ENCODE measurements around the gene UAP1L1.

UAP1L1 gene

GRCh38 chr9:137097761-137098462, 20.6 kb downstream of the UAP1L1 start:
- H3K4me3 ChIP-seq (ENCODE audit: low read depth, low read length): no peak overlapping the region
- no peak for TF ChIP-seq CTCF (IDR thresholded peaks at IDR 0.05; ENCODE audit: low read depth, low read length)

DNA sequence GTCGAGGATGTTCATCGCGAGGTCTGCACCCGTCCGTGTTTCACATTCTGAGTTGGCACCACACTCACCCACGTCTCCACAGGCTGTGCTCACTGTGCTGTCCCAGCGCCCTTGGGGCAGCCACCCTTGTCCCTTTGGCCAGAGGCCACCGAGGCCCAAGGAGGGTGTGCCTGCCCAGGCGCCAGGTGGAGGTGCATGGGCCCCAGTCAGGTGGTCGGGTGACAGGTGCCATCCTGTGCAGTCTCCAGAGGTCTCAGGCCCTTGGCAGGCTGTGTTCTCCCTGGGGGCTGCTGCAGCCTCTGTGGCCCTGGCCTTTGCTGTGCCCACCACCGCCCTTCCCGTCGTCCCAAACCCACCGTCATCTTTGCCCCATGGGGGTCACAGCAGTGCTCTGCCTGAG, 21.9 kb downstream of the UAP1L1 start:
- TF ChIP-seq CTCF (IDR thresholded peaks at IDR 0.05; ENCODE audit: low read depth, low read length): no peak
- no peak overlapping the region for H3K4me3 ChIP-seq (ENCODE audit: low read depth, low read length)

DNA sequence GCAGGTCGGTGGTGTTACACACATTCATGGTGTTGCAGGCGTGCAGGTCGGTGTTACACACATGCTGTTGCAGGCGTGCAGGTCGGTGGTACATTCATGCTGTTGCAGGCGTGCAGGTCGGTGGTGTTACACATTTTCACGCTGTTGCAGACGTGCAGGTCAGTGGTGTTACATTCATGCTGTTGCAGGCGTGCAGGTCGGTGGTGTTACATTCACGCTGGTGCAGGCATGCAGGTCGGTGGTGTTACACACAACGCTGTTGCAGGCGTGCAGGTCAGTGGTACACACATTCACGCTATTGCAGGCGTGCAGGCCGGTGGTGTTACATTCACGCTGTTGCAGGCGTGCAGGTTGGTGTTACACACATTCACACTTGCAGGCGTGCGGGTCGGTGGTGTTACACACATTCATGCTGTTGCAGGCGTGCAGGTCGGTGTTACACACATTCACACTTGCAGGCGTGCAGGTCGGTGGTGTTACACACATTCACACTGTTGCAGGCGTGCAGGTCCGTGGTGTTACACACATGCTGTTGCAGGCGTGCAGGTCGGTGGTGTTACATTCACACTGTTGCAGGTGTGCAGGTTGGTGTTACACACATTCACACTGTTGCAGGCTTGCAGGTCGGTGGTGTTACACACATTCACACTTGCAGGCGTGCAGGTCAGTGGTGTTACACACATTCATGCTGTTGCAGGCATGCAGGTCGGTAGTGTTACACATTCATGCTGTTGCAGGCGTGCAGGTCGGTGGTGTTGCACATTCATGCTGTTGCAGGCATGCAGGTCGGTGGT, 26.1 kb downstream of the UAP1L1 start:
- no peak for TF ChIP-seq CTCF (IDR thresholded peaks at IDR 0.05; ENCODE audit: low read depth, low read length)
- H3K4me3 ChIP-seq (ENCODE audit: low read depth, low read length): no peak overlapping the region

GRCh38 chr9:137105814-137106661, 28.7 kb downstream of the UAP1L1 start:
- TF ChIP-seq CTCF (IDR thresholded peaks at IDR 0.05; ENCODE audit: low read depth, low read length): no peak
- no peak overlapping the region for H3K4me3 ChIP-seq (ENCODE audit: low read depth, low read length)

GRCh38 chr9:137106662-137107250, 29.4 kb downstream of the UAP1L1 start:
- no peak for TF ChIP-seq CTCF (IDR thresholded peaks at IDR 0.05; ENCODE audit: low read depth, low read length)
- no peak overlapping the region for H3K4me3 ChIP-seq (ENCODE audit: low read depth, low read length)

DNA sequence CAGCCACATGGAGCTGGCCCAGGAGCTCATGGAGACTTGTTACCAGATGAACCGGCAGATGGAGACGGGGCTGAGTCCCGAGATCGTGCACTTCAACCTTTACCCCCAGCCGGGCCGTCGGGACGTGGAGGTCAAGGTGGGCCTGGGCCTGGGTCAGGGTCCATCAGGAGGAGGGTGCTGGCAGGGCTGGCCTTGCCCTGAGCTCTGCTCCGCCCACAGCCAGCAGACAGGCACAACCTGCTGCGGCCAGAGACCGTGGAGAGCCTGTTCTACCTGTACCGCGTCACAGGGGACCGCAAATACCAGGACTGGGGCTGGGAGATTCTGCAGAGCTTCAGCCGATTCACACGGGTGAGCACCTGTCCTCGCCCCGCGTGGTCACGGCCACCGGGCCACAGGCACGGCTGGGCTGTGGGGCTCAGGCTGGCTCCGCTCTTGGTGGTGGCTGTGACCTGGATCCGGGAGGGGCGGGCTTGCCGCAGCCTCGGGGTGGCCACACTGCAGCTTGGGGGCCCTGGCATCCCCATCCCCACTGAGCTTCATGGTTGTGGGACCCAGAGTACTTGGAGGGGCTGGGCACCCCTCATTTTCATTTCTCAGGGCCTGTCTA, 30.1 kb downstream of the UAP1L1 start:
- no peak overlapping the region for H3K4me3 ChIP-seq (ENCODE audit: low read depth, low read length)
- no peak for TF ChIP-seq CTCF (IDR thresholded peaks at IDR 0.05; ENCODE audit: low read depth, low read length)
